Type B pancreatic cell (in vitro differentiated cells): ENCODE results near the gene CFAP410. TPM values are rescaled to one million over a fixed set of nuclear protein-coding genes. Genes with fewer than 3 reads are reported as not detected.

Source experiments
- DNase-seq: peaks from one replicate; pipeline ENCODE4 v3.0.0; 2021; ENCODE audit warnings: mixed read lengths; ENCODE audit not compliant: unreplicated experiment; ENCODE audit errors: extremely low spot score
- H3K27ac Mint-ChIP-seq: 2 replicates; pipeline ENCODE4 v1.8.0; 2021; ENCODE audit warnings: mild to moderate bottlenecking, mixed read lengths
- H3K27me3 Mint-ChIP-seq: 2 replicates; pipeline ENCODE4 v1.8.0; 2021; ENCODE audit warnings: mixed read lengths
- H3K36me3 Mint-ChIP-seq: 2 replicates; pipeline ENCODE4 v1.8.0; 2021; ENCODE audit warnings: mixed read lengths
- H3K4me1 Mint-ChIP-seq: one replicate; pipeline ENCODE4 v1.8.0; 2021; ENCODE audit warnings: mixed read lengths; ENCODE audit not compliant: unreplicated experiment
- H3K4me3 Mint-ChIP-seq: 2 replicates; pipeline ENCODE4 v1.8.0; 2021; ENCODE audit warnings: mild to moderate bottlenecking, mixed read lengths
- H3K9me3 Mint-ChIP-seq: 2 replicates; pipeline ENCODE4 v1.8.0; 2021; ENCODE audit warnings: mixed read lengths
- CTCF ChIP-seq: fragments of 200-600 bp; sonication (generic); conservative IDR thresholded peaks from 2 replicates; pipeline ENCODE4 v1.5.0; 2021; ENCODE audit warnings: antibody characterized with exemption, mild to moderate bottlenecking
- total RNA-seq: library from RNA; stranded (reverse); gene quantifications from 2 replicates; pipeline ENCODE4 v1.2.1, GENCODE V29; 2021; ENCODE audit warnings: low replicate concordance

Gene CFAP410
- total RNA-seq, 1 donor from 2014 or later, result 15.1 TPM

GRCh38 chr21:44312716-44313115, 26.5 kb downstream of the CFAP410 start:
- Mint-ChIP-seq H3K36me3 (peaks cover 5% of the 10 kb centered on the region), H3K4me1 (peaks cover 6% of the 10 kb centered on the region), H3K4me3 (no peak overlapping the region), H3K27ac (no peak overlapping the region), H3K9me3 (no peaks in the 10 kb centered on the region), H3K27me3 (no peaks in the 10 kb centered on the region)
- no peak for DNase-seq
- TF ChIP-seq CTCF, result no peak

GRCh38 chr21:44312089-44312488, 27.1 kb downstream of the CFAP410 start:
- Mint-ChIP-seq H3K9me3 (no peaks in the 10 kb centered on the region), H3K27ac (no peak overlapping the region), H3K4me1 (peaks cover 12% of the 10 kb centered on the region), H3K27me3 (no peaks in the 10 kb centered on the region), H3K4me3 (no peak overlapping the region), H3K36me3 (peaks cover 5% of the 10 kb centered on the region)
- no peak for DNase-seq
- no peak for TF ChIP-seq CTCF

GRCh38 chr21:44310628-44311507, 28.3 kb downstream of the CFAP410 start:
- Mint-ChIP-seq H3K4me1 (peaks cover 13% of the 10 kb centered on the region), H3K27ac (no peak overlapping the region)

GRCh38 chr21:44306936-44307704, 32.1 kb downstream of the CFAP410 start:
- H3K27me3 Mint-ChIP-seq, result no peaks in the 10 kb centered on the region
- peak overlapping the region; percentile 66 for H3K4me3 Mint-ChIP-seq
- H3K9me3 Mint-ChIP-seq, result no peaks in the 10 kb centered on the region
- peak overlapping the region; percentile 91 for H3K27ac Mint-ChIP-seq
- no peak for TF ChIP-seq CTCF
- no peak for DNase-seq
- peaks cover 5% of the 10 kb centered on the region for H3K36me3 Mint-ChIP-seq
- peaks cover 26% of the 10 kb centered on the region for H3K4me1 Mint-ChIP-seq

More at GRCh38 chr21:44310628-44311507, 28.3 kb downstream of the CFAP410 start:
- DNase-seq, result no peak
- no peak overlapping the region for H3K4me3 Mint-ChIP-seq
- H3K27me3 Mint-ChIP-seq, result no peaks in the 10 kb centered on the region
- H3K36me3 Mint-ChIP-seq, result peaks cover 5% of the 10 kb centered on the region
- TF ChIP-seq CTCF, result no peak
- H3K9me3 Mint-ChIP-seq, result no peaks in the 10 kb centered on the region

GRCh38 chr21:44305691-44306090, 33.5 kb downstream of the CFAP410 start:
- DNase-seq, result no peak
- H3K36me3 Mint-ChIP-seq, result no peaks in the 10 kb centered on the region
- H3K27me3 Mint-ChIP-seq, result no peaks in the 10 kb centered on the region
- no peak overlapping the region for H3K27ac Mint-ChIP-seq
- H3K9me3 Mint-ChIP-seq, result no peaks in the 10 kb centered on the region
- H3K4me3 Mint-ChIP-seq, result no peak overlapping the region
- TF ChIP-seq CTCF, result no peak
- peaks cover 29% of the 10 kb centered on the region for H3K4me1 Mint-ChIP-seq
